Nephron (organoid): Measurements from ENCODE around the gene FHAD1.
A peak's percentile ranks its signal among the peaks of the same experiment; 100 is the strongest.

Source experiments
- H3K27ac Mint-ChIP-seq, 3 experiments: 2 replicates each; pipeline ENCODE4 v1.8.0; 2020; ENCODE audit warnings: mixed read lengths in 3 of 3, mild to moderate bottlenecking in 2 of 3, moderate library complexity in 1 of 3
- H3K27me3 Mint-ChIP-seq: 2 replicates; pipeline ENCODE4 v1.8.0; 2021; ENCODE audit warnings: low read depth, mild to moderate bottlenecking, moderate library complexity, mixed read lengths
- H3K36me3 Mint-ChIP-seq: 2 replicates; pipeline ENCODE4 v1.8.0; 2020; ENCODE audit warnings: low read depth, mixed read lengths
- H3K4me1 Mint-ChIP-seq: 2 replicates; pipeline ENCODE4 v1.8.0; 2020; ENCODE audit warnings: mixed read lengths
- H3K4me3 Mint-ChIP-seq, 3 experiments: 2 replicates each; pipeline ENCODE4 v1.8.0; 2020; ENCODE audit warnings: mild to moderate bottlenecking in 3 of 3, mixed read lengths in 3 of 3, moderate library complexity in 2 of 3
- H3K9me3 Mint-ChIP-seq: 2 replicates; pipeline ENCODE4 v1.8.0; 2020; ENCODE audit warnings: mixed read lengths
- CTCF ChIP-seq, 3 experiments: fragments of 200-600 bp; sonication (generic); IDR thresholded peaks; one replicate each; pipeline ENCODE4 v1.5.0; 2021; ENCODE audit warnings: antibody characterized with exemption in 3 of 3; ENCODE audit not compliant: unreplicated experiment in 3 of 3

Gene FHAD1

DNA sequence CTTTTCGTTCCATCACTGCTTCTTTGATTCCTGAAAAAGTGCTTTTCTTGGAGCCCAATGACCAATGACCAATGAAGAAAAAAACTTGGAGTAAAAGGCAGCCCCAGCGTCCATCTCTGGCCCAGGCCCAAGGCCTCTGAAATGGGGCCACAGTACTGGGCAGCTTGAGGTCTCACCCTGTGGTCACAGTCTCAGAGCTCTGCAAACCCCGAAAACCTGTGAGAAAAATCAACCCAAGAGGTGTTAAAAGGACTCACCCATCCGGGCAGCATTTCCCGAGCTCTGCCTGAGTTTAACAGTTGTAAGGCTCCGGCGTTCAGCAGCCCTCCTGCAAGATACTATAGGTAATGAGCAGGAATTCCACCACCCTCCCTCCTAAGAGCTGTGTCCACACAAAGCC is 160.6 kb downstream of the FHAD1 start:
- no peaks in the 10 kb centered on the region for H3K36me3 Mint-ChIP-seq
- peaks cover 32% of the 10 kb centered on the region for H3K27me3 Mint-ChIP-seq
- H3K4me3 Mint-ChIP-seq = peak overlapping the region; percentile 64 to 78 (median 72)
- H3K9me3 Mint-ChIP-seq = no peaks in the 10 kb centered on the region
- H3K4me1 Mint-ChIP-seq = peaks cover 31% of the 10 kb centered on the region
- TF ChIP-seq CTCF (IDR thresholded peaks at IDR 0.05; ENCODE audit: unreplicated experiment in 3 of 3) = no peak
- H3K27ac Mint-ChIP-seq = peak overlapping the region in 1 of 3 experiments; percentile 28

GRCh38 chr1:15408890-15409387 is 161.9 kb downstream of the FHAD1 start:
- TF ChIP-seq CTCF (IDR thresholded peaks at IDR 0.05; ENCODE audit: unreplicated experiment in 3 of 3) = no peak
- Mint-ChIP-seq H3K27me3 (peaks cover 30% of the 10 kb centered on the region), H3K4me3 (peak overlapping the region; percentile 87 to 92 (median 90)), H3K9me3 (no peaks in the 10 kb centered on the region), H3K27ac (peak overlapping the region in 2 of 3 experiments; percentile 59 to 80), H3K36me3 (no peaks in the 10 kb centered on the region), H3K4me1 (peaks cover 33% of the 10 kb centered on the region)

DNA sequence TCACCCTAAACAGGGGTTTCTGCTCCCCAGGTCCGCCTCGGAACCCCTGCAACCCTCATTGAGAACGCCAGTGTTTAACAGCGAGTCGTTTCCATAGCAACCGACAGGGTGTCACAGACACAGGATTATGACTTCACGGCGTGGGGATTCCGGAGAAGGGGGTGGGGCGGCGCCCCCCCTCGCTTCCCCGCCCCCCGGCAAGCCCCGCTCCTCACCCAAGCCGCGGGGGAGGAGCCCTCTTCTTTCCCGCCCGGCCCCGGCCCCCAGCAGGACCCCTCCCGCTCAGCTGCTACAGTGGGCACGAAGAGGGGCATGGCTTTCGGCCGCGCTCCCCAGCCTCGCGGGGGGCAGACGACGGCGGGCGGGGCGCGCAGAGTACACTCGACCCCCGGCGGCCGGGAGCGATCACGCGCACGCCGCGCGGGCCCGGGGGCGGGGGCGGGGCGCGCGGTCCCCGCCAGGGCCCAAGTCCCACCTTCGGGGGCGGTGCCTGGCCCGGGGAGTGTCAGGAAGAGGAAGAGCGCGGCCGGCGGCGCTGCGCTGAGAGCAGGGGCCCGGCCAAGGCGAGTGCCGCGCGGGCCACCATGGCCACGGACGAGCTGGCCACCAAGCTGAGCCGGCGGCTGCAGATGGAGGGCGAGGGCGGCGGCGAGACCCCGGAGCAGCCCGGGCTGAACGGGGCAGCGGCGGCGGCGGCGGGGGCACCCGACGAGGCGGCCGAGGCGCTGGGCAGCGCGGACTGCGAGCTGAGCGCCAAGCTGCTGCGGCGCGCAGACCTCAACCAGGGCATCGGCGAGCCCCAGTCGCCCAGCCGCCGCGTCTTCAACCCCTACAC is 162.6 kb downstream of the FHAD1 start, which contains the start of gene EFHD2:
Gene EFHD2 (plus strand): TSS at position 501 of the 835 bp plus-strand sequence. CDS start 84 bp downstream, at position 585.
- no peaks in the 10 kb centered on the region for H3K36me3 Mint-ChIP-seq
- peak within 1 kb of the TSS; percentile 92 to 94 (median 92) for H3K4me3 Mint-ChIP-seq
- no peaks in the 10 kb centered on the region for H3K9me3 Mint-ChIP-seq
- no peak for TF ChIP-seq CTCF (IDR thresholded peaks at IDR 0.05; ENCODE audit: unreplicated experiment in 3 of 3)
- H3K27ac Mint-ChIP-seq = peak within 1 kb of the TSS in 2 of 3 experiments; percentile 59 to 80
- peaks cover 36% of the 10 kb centered on the region for H3K27me3 Mint-ChIP-seq
- H3K4me1 Mint-ChIP-seq = peaks cover 33% of the 10 kb centered on the region

- H3K9me3 Mint-ChIP-seq = no peaks in the 10 kb centered on the region
- TF ChIP-seq CTCF (IDR thresholded peaks at IDR 0.05; ENCODE audit: unreplicated experiment in 3 of 3) = no peak
- peak overlapping the region; percentile 92 to 94 (median 92) for H3K4me3 Mint-ChIP-seq
- H3K27ac Mint-ChIP-seq = no peak overlapping the region
- H3K36me3 Mint-ChIP-seq = no peaks in the 10 kb centered on the region
- peaks cover 33% of the 10 kb centered on the region for H3K4me1 Mint-ChIP-seq
- peaks cover 36% of the 10 kb centered on the region for H3K27me3 Mint-ChIP-seq
Measured at GRCh38 chr1:15410223-15410883, 163.3 kb downstream of the FHAD1 start.

DNA sequence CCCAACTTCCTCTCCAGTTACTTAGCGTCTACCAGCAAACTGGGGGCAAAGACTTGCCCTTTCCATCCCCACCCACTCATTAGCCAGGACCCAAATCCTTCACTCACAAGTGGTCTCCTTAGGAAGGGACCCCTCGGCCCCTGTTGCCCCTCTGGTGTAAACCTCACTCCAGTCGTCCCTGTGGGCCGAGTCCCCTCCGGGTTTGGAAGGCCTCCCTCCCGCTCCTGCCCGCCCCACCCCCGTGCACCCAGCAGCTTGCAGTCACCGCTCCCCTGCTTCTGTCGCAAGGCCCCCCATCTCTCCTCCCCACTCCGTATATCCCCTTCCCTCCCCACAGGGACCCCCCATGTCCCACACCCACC is 163.8 kb downstream of the FHAD1 start:
- Mint-ChIP-seq H3K36me3 (no peaks in the 10 kb centered on the region), H3K27ac (no peak overlapping the region), H3K9me3 (no peaks in the 10 kb centered on the region), H3K27me3 (peaks cover 36% of the 10 kb centered on the region), H3K4me1 (peaks cover 33% of the 10 kb centered on the region), H3K4me3 (peak overlapping the region; percentile 92 to 94 (median 92))
- TF ChIP-seq CTCF (IDR thresholded peaks at IDR 0.05; ENCODE audit: unreplicated experiment in 3 of 3) = no peak
